HG03159 (cell line): Measurements from ENCODE around the gene CIDEB.
A peak's percentile ranks its signal among the peaks of the same experiment; 100 is the strongest.

Experiments used
- ATAC-seq: cut with Tn5 transposase; IDR thresholded peaks from one replicate; pipeline ENCODE4 v1.9.1; 2021; ENCODE audit warnings: mild to moderate bottlenecking, moderate library complexity; ENCODE audit not compliant: unreplicated experiment

Gene CIDEB

GRCh38 chr14:24291446-24292117 lies 16.2 kb downstream of the CIDEB start:
- ATAC-seq, result no peak

GRCh38 chr14:24290746-24291145 lies 17.0 kb downstream of the CIDEB start:
- ATAC-seq, result no peak

GRCh38 chr14:24289649-24290280 lies 18.0 kb downstream of the CIDEB start:
- no peak for ATAC-seq

- ATAC-seq, result no peak
Measured at GRCh38 chr14:24286996-24287395, 20.8 kb downstream of the CIDEB start.

GRCh38 chr14:24285351-24285750 lies 22.4 kb downstream of the CIDEB start:
- no peak for ATAC-seq

GRCh38 chr14:24284501-24285035 lies 23.2 kb downstream of the CIDEB start:
- ATAC-seq, result no peak

- no peak for ATAC-seq
Measured at GRCh38 chr14:24283796-24284460, 23.8 kb downstream of the CIDEB start.

GRCh38 chr14:24282736-24283135 lies 25.0 kb downstream of the CIDEB start:
- no peak for ATAC-seq

- ATAC-seq, result no peak
Measured at GRCh38 chr14:24281636-24282035, 26.1 kb downstream of the CIDEB start.

GRCh38 chr14:24280797-24281460 lies 26.8 kb downstream of the CIDEB start:
- ATAC-seq, result no peak

- no peak for ATAC-seq
Measured at GRCh38 chr14:24279301-24280186, 28.2 kb downstream of the CIDEB start.

GRCh38 chr14:24278424-24278823 lies 29.4 kb downstream of the CIDEB start:
- ATAC-seq, result no peak

GRCh38 chr14:24277606-24278321 lies 30.0 kb downstream of the CIDEB start:
- ATAC-seq, result no peak

- no peak for ATAC-seq
Measured at GRCh38 chr14:24277071-24277470, 30.7 kb downstream of the CIDEB start.

GRCh38 chr14:24274101-24274543 lies 33.7 kb downstream of the CIDEB start:
- ATAC-seq, result peak; percentile 37

- ATAC-seq, result no peak
Measured at GRCh38 chr14:24273422-24273998, 34.3 kb downstream of the CIDEB start.

GRCh38 chr14:24272467-24272866 lies 35.3 kb downstream of the CIDEB start:
- ATAC-seq, result no peak

- no peak for ATAC-seq
Measured at GRCh38 chr14:24271834-24272263, 35.9 kb downstream of the CIDEB start.

GRCh38 chr14:24271134-24271833 lies 36.5 kb downstream of the CIDEB start, which contains the start of gene RABGGTA:
Gene RABGGTA, minus strand, starts transcription at chr14:24271597. Its CDS starts 482 bp downstream, at chr14:24271115.
- peak; percentile 85 for ATAC-seq
